ENCODE results near the gene NLGN1.

The NLGN1 gene

DNA sequence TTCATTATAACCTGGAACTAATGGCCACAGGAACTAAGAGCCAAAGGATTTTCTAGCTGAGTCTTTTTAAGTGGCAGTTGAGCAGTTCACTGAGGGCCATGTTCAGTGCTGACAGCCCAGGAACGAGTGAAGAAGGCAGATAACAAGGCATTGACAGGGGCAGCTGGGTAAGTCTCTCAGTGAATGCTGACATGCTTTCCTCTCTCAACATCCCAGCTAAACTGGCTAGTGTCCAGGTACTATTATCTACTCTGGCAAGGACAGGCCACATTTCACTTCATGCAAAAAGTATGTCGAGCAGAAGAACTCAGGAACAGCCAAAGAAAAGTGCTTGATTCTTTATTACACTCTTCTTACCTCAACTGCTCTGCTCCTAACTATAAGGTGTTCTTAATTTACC lies 515.9 kb downstream of the NLGN1 start:
- H3K36me3 ChIP-seq: no peaks in the 10 kb centered on the region
- TF ChIP-seq, protein P1, sequence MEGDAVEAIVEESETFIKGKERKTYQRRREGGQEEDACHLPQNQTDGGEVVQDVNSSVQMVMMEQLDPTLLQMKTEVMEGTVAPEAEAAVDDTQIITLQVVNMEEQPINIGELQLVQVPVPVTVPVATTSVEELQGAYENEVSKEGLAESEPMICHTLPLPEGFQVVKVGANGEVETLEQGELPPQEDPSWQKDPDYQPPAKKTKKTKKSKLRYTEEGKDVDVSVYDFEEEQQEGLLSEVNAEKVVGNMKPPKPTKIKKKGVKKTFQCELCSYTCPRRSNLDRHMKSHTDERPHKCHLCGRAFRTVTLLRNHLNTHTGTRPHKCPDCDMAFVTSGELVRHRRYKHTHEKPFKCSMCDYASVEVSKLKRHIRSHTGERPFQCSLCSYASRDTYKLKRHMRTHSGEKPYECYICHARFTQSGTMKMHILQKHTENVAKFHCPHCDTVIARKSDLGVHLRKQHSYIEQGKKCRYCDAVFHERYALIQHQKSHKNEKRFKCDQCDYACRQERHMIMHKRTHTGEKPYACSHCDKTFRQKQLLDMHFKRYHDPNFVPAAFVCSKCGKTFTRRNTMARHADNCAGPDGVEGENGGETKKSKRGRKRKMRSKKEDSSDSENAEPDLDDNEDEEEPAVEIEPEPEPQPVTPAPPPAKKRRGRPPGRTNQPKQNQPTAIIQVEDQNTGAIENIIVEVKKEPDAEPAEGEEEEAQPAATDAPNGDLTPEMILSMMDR (IDR thresholded peaks at IDR 0.05): no peak
- no peak overlapping the region for H3K27ac ChIP-seq

DNA sequence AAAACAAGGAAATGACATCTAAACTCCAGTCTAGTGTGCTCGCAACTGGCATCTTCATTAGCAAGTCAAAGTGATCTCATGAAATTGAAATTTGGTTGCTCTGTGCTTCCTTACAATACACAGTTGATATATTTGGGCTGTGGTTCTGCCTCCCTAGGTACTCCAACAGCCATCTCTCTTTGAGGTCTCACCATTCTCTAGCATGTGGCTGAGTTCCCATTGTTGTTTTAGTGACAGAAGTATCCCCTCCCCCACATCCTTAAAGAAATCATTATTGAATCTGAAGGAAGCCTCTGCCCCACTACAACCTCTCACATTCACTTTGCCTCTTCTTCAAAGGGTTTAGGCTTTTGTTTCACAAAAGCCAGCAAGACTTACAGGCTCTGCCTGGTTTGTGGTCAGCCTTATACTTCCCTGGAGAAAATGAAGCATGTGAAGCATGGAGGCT lies 516.5 kb downstream of the NLGN1 start:
- Histone ChIP-seq H3K9me3 (no peaks in the 10 kb centered on the region), H3K36me3 (no peaks in the 10 kb centered on the region), H3K27me3 (no peaks in the 10 kb centered on the region), H3K4me3 (ENCODE audit: low read depth in 1 of 2, low read length in 1 of 2) (no peak overlapping the region), H3K27ac (no peak overlapping the region), H3K4me1 (ENCODE audit: control insufficient read depth in 1 of 2, insufficient read depth in 1 of 2, low read depth in 1 of 2, low read length in 1 of 2) (no peaks in the 10 kb centered on the region)
- TF ChIP-seq, protein P1 (IDR thresholded peaks at IDR 0.05): no peak

More for the DNA sequence above, 515.9 kb downstream of the NLGN1 start:
- no peak overlapping the region for H3K4me3 ChIP-seq (ENCODE audit: low read depth in 1 of 2, low read length in 1 of 2)
- no peaks in the 10 kb centered on the region for H3K9me3 ChIP-seq
- no peaks in the 10 kb centered on the region for H3K4me1 ChIP-seq (ENCODE audit: control insufficient read depth in 1 of 2, insufficient read depth in 1 of 2, low read depth in 1 of 2, low read length in 1 of 2)
- H3K27me3 ChIP-seq: no peaks in the 10 kb centered on the region

DNA sequence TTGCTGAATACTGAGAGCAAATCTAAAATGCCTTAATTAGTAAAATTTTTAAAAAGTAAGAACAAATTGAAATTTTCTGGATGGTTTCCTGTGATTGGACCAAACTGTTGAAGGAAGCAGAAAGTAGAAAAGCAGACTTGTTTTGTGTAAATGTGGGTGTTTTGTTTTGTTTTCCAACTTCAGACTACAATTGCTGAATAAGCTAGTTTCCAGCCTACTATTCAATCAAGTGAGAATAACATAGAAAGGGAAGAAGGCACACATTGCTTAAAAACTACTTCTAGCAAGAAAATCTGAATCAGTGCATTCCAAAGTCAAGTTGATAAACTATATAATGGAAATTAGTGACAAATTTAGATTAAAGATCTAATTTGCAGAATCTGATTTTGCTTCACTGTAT lies 519.3 kb downstream of the NLGN1 start:
- Histone ChIP-seq H3K27me3 (no peaks in the 10 kb centered on the region), H3K27ac (no peak overlapping the region), H3K9me3 (no peaks in the 10 kb centered on the region), H3K36me3 (no peaks in the 10 kb centered on the region), H3K4me1 (ENCODE audit: control insufficient read depth in 1 of 2, insufficient read depth in 1 of 2, low read depth in 1 of 2, low read length in 1 of 2) (no peaks in the 10 kb centered on the region), H3K4me3 (ENCODE audit: low read depth in 1 of 2, low read length in 1 of 2) (no peak overlapping the region)
- TF ChIP-seq, protein P1 (IDR thresholded peaks at IDR 0.05): no peak

DNA sequence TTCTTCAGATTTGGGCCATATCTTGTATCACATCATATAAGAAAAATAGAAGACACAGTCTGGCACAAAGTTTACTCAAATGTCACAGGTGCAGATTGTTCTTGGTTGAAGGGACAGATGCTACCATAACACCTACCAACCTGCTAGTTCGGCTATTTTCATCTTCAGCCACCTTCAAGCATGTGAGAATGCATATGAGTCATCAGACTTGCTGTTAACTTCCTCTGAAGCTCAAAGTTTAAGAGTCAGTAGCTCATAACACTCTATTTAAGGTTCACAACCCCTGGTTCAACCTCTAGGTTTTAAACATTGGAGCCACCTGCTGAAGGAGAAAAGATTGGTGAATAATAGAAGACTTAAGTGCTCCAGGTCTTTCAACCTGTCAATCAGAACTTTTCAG lies 522.8 kb downstream of the NLGN1 start:
- TF ChIP-seq, protein P1 (IDR thresholded peaks at IDR 0.05): no peak
- Histone ChIP-seq H3K9me3 (no peaks in the 10 kb centered on the region), H3K27ac (no peak overlapping the region), H3K4me1 (ENCODE audit: control insufficient read depth in 1 of 2, insufficient read depth in 1 of 2, low read depth in 1 of 2, low read length in 1 of 2) (no peaks in the 10 kb centered on the region), H3K4me3 (ENCODE audit: low read depth in 1 of 2, low read length in 1 of 2) (no peak overlapping the region), H3K36me3 (no peaks in the 10 kb centered on the region), H3K27me3 (no peaks in the 10 kb centered on the region)

DNA sequence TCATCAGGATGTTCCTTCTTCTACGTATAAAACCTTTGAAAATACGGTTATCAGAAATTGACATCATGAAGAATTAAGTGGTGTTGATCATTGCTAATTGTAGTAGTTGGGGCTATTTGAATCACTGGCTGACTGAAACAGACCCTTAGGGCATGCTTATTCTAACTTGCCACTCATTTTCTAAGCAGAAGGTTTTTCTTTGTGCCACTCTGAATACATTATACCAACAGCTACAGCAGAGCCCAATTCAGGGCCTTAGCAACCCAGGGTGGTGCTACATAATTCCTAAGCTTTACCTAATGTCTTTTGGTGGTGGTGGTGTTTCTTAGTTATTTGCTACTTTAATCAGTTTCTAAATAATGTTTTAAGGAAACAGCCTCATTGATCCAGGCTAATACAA lies 524.2 kb downstream of the NLGN1 start:
- H3K4me1 ChIP-seq (ENCODE audit: control insufficient read depth in 1 of 2, insufficient read depth in 1 of 2, low read depth in 1 of 2, low read length in 1 of 2): no peaks in the 10 kb centered on the region
- no peaks in the 10 kb centered on the region for H3K36me3 ChIP-seq
- H3K4me3 ChIP-seq (ENCODE audit: low read depth in 1 of 2, low read length in 1 of 2): no peak overlapping the region
- TF ChIP-seq, protein P1 (IDR thresholded peaks at IDR 0.05): no peak
- no peaks in the 10 kb centered on the region for H3K27me3 ChIP-seq
- no peak overlapping the region for H3K27ac ChIP-seq
- no peaks in the 10 kb centered on the region for H3K9me3 ChIP-seq

DNA sequence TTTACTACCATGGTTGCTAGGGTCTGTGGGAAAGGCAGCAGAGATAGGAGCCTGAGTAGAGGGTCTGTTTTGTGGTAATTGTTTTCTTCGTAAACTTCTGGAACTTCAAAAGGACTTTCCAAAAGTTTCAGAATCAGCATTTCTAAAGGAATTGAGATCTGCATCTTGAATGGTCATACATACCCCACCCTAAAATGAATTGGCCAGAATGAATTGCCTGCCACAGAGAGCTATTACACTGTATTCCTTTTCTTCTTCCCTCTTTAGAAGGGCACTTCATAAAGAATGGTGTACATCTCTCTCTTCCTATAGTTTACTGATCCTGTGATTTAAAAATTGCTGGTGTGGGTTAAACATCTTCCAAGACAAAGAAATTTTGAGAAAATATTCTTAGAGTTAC lies 525.7 kb downstream of the NLGN1 start:
- no peak overlapping the region for H3K4me3 ChIP-seq (ENCODE audit: low read depth in 1 of 2, low read length in 1 of 2)
- H3K4me1 ChIP-seq (ENCODE audit: control insufficient read depth in 1 of 2, insufficient read depth in 1 of 2, low read depth in 1 of 2, low read length in 1 of 2): no peaks in the 10 kb centered on the region
- H3K27me3 ChIP-seq: no peaks in the 10 kb centered on the region
- H3K9me3 ChIP-seq: no peaks in the 10 kb centered on the region
- TF ChIP-seq, protein P1 (IDR thresholded peaks at IDR 0.05): no peak
- H3K36me3 ChIP-seq: no peaks in the 10 kb centered on the region
- H3K27ac ChIP-seq: no peak overlapping the region
